ENCODE results near the gene LRRC59.

DNA sequence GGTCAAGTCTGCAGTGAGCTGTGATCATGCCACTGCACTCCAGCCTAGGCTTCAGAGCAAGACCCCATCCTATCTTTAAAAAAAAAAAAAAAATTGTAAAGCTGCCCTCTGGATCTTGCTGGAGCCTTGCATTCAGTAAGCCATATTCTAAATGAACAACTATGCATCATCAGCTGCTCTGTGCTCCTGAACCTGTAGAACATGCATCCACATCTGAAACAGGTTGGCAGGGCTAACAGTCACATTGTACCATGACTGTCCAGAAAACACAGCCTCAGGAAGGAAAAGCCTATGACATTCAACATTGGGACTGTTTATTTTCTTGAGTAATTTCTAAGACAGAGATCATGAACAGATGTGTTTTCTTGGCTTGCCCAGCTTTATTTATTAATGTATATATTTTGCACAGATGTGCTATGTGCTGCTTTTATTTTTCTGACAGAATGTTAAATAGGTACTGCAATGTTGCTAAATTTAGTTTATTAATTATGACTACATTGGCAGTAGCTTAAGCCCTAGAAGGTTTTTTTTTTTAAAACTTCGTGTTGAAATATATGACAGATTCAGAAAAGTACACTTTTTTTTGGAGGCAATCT is 48.5 kb upstream of the LRRC59 start:
- TF ChIP-seq, protein P1, sequence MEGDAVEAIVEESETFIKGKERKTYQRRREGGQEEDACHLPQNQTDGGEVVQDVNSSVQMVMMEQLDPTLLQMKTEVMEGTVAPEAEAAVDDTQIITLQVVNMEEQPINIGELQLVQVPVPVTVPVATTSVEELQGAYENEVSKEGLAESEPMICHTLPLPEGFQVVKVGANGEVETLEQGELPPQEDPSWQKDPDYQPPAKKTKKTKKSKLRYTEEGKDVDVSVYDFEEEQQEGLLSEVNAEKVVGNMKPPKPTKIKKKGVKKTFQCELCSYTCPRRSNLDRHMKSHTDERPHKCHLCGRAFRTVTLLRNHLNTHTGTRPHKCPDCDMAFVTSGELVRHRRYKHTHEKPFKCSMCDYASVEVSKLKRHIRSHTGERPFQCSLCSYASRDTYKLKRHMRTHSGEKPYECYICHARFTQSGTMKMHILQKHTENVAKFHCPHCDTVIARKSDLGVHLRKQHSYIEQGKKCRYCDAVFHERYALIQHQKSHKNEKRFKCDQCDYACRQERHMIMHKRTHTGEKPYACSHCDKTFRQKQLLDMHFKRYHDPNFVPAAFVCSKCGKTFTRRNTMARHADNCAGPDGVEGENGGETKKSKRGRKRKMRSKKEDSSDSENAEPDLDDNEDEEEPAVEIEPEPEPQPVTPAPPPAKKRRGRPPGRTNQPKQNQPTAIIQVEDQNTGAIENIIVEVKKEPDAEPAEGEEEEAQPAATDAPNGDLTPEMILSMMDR (IDR thresholded peaks at IDR 0.05; ENCODE audit: low read depth, low read length): no peak
- TF ChIP-seq EZH2phosphoT487 (IDR thresholded peaks at IDR 0.05; ENCODE audit: low read depth): no peak

Measured in OCI-LY3 (cell line).